HepG2 (cell line): ENCODE measurements around the gene ASTN2.

Experiments used
- HOXA5 ChIP-seq: sonication (generic); formaldehyde crosslinking; IDR thresholded peaks from 2 replicates; pipeline ENCODE4 v1.4.0; 2020; ENCODE audit warnings: missing genetic modification reagents
- POLR2AphosphoS5 ChIP-seq: IDR thresholded peaks from 2 replicates; pipeline ENCODE4 v1.6.1; 2012; ENCODE audit warnings: low read depth, low read length
- ZNF232 ChIP-seq: sonication (generic); formaldehyde crosslinking; IDR thresholded peaks from 2 replicates; pipeline ENCODE4 v1.4.0; 2020; ENCODE audit warnings: missing genetic modification reagents, borderline replicate concordance
- ZNF598 ChIP-seq: sonication (generic); formaldehyde crosslinking; IDR thresholded peaks from 2 replicates; pipeline ENCODE4 v1.5.1; 2020; ENCODE audit warnings: mild to moderate bottlenecking, missing genetic modification reagents, borderline replicate concordance
- ZSCAN12 ChIP-seq: sonication (generic); formaldehyde crosslinking; IDR thresholded peaks from 2 replicates; pipeline ENCODE4 v1.9.0; 2021; ENCODE audit warnings: mild to moderate bottlenecking, missing genetic modification reagents
- TF ChIP-seq, protein P1 (sequence below): sonication (generic); formaldehyde crosslinking; IDR thresholded peaks from 2 replicates; pipeline ENCODE4 v1.4.0; 2020; ENCODE audit warnings: missing genetic modification reagents
- TF ChIP-seq, protein P2 (sequence below): sonication (generic); formaldehyde crosslinking; IDR thresholded peaks from 2 replicates; pipeline ENCODE4 v1.5.0; 2020; ENCODE audit warnings: missing genetic modification reagents
- TF ChIP-seq, protein P3 (sequence below): sonication (generic); formaldehyde crosslinking; IDR thresholded peaks from 2 replicates; pipeline ENCODE4 v1.8.0; 2022; ENCODE audit warnings: mild to moderate bottlenecking, missing genetic modification reagents, borderline replicate concordance

DNA sequence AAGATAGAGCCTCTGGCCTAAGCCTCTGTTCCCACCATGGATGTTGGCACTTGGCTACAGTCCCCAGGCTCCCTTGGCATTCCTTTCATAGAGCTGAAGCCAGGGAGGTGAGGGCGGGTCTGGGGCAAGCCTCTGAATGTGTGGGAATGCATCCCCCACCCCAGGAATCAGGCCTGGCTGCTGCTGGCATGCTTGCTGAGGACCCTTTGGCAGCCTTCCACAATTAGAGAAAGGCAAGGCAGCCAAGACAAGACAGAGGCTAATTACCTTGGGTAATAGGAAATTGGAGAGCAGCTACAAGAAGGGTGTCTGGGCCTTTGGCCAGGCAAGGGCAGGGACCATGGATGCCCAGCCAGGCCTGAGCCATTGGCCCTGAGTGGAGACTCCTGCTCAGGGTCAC is 932.1 kb downstream of the ASTN2 start:
- TF ChIP-seq, protein P1, sequence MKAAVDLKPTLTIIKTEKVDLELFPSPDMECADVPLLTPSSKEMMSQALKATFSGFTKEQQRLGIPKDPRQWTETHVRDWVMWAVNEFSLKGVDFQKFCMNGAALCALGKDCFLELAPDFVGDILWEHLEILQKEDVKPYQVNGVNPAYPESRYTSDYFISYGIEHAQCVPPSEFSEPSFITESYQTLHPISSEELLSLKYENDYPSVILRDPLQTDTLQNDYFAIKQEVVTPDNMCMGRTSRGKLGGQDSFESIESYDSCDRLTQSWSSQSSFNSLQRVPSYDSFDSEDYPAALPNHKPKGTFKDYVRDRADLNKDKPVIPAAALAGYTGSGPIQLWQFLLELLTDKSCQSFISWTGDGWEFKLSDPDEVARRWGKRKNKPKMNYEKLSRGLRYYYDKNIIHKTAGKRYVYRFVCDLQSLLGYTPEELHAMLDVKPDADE (CRISPR knock-in tag), result no peak
- TF ChIP-seq POLR2AphosphoS5 (no peak), ZNF598 (CRISPR knock-in tag) (no peak), ZNF232 (CRISPR knock-in tag) (no peak), ZSCAN12 (CRISPR knock-in tag) (no peak), HOXA5 (CRISPR knock-in tag) (no peak)
- TF ChIP-seq, protein P2, sequence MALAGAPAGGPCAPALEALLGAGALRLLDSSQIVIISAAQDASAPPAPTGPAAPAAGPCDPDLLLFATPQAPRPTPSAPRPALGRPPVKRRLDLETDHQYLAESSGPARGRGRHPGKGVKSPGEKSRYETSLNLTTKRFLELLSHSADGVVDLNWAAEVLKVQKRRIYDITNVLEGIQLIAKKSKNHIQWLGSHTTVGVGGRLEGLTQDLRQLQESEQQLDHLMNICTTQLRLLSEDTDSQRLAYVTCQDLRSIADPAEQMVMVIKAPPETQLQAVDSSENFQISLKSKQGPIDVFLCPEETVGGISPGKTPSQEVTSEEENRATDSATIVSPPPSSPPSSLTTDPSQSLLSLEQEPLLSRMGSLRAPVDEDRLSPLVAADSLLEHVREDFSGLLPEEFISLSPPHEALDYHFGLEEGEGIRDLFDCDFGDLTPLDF (CRISPR knock-in tag), result no peak
- TF ChIP-seq, protein P3, sequence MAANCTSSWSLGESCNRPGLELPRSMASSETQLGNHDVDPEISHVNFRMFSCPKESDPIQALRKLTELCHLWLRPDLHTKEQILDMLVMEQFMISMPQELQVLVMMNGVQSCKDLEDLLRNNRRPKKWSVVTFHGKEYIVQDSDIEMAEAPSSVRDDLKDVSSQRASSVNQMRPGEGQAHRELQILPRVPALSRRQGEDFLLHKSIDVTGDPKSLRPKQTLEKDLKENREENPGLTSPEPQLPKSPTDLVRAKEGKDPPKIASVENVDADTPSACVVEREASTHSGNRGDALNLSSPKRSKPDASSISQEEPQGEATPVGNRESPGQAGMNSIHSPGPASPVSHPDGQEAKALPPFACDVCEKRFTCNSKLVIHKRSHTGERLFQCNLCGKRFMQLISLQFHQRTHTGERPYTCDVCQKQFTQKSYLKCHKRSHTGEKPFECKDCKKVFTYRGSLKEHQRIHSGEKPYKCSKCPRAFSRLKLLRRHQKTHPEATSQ (CRISPR knock-in tag), result no peak
